GM23248 (cell line): ENCODE measurements around the gene KDM2B.

Experiments used
- EZH2 ChIP-seq: fragments of 200-600 bp; sonication (generic); IDR thresholded peaks from 2 replicates; pipeline ENCODE4 v1.6.1; 2018; ENCODE audit warnings: antibody characterized with exemption, mild to moderate bottlenecking; ENCODE audit not compliant: insufficient read depth, poor library complexity, severe bottlenecking
- EZH2phosphoT487 ChIP-seq: fragments of 200-600 bp; sonication (generic); IDR thresholded peaks from 2 replicates; pipeline ENCODE4 v1.6.1; 2018; ENCODE audit warnings: antibody characterized with exemption, moderate library complexity, mild to moderate bottlenecking, low read depth; ENCODE audit not compliant: insufficient read depth

GRCh38 chr12:121575952-121576625, 4.7 kb downstream of the KDM2B start:
- TF ChIP-seq EZH2 (no peak), EZH2phosphoT487 (no peak)
